ENCODE results near the gene DISP2. TPM values are rescaled to one million over a fixed set of nuclear protein-coding genes. Genes with fewer than 3 reads are reported as not detected.

The DISP2 gene
- total RNA-seq, 1 donor from 2014 or later = 3.6 TPM

DNA sequence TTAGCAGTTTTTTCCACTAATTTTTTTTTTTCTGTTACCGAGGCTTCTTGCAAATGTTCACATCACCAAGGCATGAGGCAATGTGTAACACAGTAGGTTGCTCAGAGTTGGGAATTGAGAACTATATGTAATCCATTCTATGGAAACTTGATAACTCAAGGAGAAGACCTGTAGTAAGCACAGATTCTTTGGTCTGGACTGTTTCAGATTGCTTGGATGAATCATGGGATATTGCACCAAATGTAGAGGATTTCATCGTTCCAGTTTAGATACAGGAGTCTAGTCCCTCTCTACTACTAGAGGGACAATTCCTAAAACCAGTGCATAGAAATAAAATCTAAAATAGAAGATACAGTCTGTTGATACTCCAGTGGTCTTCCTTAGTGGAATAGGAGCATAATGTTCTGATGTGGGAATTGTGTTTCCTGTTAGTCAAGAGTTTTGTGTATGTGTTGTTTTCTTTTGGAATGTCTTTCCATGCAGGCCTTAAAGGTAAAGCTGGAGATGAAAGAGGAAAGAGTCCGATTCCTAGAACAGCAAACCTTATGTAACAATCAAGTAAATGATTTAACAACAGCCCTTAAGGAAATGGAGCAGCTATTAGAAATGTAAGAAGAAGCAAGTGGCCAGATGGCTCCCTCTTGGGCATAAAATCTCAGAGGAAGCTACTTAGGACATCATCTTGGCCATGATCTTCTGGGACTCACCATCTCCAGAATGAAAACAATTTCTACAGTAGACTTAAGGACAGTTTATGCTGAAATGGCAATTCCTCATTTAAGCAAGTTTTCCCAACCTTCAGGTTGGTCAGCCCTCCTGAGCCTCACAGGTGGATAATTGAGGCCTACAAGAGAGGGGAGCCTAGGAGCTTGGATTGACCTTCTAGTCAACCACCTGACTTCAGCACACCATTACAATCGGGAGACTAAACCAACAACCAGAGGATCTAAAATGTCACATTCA lies 35.2 kb downstream of the DISP2 start:
- TF ChIP-seq CTCF (IDR thresholded peaks at IDR 0.05; ENCODE audit: unreplicated experiment) = no peak
- H3K36me3 Mint-ChIP-seq (ENCODE audit: low read depth, unreplicated experiment) = peaks cover 26% of the 10 kb centered on the region
- H3K27ac Mint-ChIP-seq (ENCODE audit: unreplicated experiment) = no peak overlapping the region
- H3K4me1 Mint-ChIP-seq (ENCODE audit: unreplicated experiment) = no peaks in the 10 kb centered on the region
- H3K9me3 Mint-ChIP-seq (ENCODE audit: unreplicated experiment) = no peaks in the 10 kb centered on the region
- H3K27me3 Mint-ChIP-seq (ENCODE audit: unreplicated experiment) = peaks cover 2% of the 10 kb centered on the region
- no peak for DNase-seq (ENCODE audit: low spot score)
- peak overlapping the region; percentile 16 for H3K4me3 Mint-ChIP-seq (ENCODE audit: unreplicated experiment)

DNA sequence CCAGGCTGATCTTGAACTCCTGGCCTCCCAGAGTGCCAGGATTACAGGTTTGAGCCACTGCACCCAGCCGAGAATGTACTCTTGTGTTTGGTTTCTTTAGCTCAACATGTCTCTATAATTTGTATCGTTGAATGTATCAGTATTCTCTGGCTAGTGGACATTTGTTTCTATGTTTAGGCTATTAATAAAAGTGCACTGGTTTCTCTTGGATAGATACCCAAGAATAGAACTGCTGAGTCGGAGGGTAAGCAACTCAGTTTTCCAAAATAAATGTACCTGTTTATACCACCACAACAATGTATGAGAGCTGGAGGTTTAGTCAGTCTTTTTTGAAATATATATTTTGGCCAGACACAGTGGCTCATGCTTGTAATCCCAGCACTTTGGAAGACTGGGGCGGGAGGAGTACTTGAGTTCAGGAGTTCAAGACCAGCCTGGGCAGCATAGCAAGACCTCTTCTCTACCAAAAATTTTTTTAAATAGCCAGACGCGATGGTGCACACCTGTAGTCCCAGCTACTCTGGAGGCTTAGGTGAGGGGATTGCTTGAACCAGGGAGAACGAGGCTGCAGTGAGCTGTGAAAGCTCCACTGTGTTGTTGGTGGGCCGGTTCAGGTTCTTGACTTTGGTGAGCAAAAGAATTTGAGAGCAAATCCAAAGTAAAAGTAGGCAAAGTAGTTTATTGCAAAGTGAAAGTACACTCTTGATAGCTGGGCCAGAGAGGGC lies 39.8 kb downstream of the DISP2 start:
- no peak overlapping the region for H3K27ac Mint-ChIP-seq (ENCODE audit: unreplicated experiment)
- no peak overlapping the region for H3K4me3 Mint-ChIP-seq (ENCODE audit: unreplicated experiment)
- peaks cover 9% of the 10 kb centered on the region for H3K36me3 Mint-ChIP-seq (ENCODE audit: low read depth, unreplicated experiment)
- no peak for DNase-seq (ENCODE audit: low spot score)
- peaks cover 5% of the 10 kb centered on the region for H3K4me1 Mint-ChIP-seq (ENCODE audit: unreplicated experiment)
- peaks cover 6% of the 10 kb centered on the region for H3K27me3 Mint-ChIP-seq (ENCODE audit: unreplicated experiment)
- no peaks in the 10 kb centered on the region for H3K9me3 Mint-ChIP-seq (ENCODE audit: unreplicated experiment)
- TF ChIP-seq CTCF (IDR thresholded peaks at IDR 0.05; ENCODE audit: unreplicated experiment) = no peak

DNA sequence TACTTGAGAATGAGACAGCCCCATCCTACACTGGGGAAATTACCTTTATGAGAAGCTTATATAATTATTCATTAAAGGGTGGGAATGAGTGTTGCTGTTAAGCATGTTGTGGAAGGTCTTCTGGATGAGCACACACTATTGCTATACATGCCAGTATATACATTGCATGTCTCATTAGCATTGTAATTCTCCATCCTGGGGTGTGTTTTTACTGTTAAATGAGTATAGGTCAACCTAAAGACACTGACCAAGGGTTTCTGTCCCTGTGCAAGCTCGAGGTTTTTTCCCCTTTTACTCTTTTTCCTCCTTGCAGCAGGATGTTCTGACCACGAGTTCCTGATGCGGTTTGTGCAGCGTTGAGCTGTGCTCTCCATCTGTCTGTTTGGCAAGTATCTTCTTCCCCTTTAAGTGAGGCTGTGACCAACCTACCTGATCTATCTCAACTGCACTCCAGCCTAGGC lies 40.4 kb downstream of the DISP2 start:
- peaks cover 3% of the 10 kb centered on the region for H3K36me3 Mint-ChIP-seq (ENCODE audit: low read depth, unreplicated experiment)
- no peak overlapping the region for H3K4me3 Mint-ChIP-seq (ENCODE audit: unreplicated experiment)
- TF ChIP-seq CTCF (IDR thresholded peaks at IDR 0.05; ENCODE audit: unreplicated experiment) = no peak
- no peaks in the 10 kb centered on the region for H3K9me3 Mint-ChIP-seq (ENCODE audit: unreplicated experiment)
- no peak overlapping the region for H3K27ac Mint-ChIP-seq (ENCODE audit: unreplicated experiment)
- no peak for DNase-seq (ENCODE audit: low spot score)
- H3K27me3 Mint-ChIP-seq (ENCODE audit: unreplicated experiment) = peaks cover 6% of the 10 kb centered on the region
- peaks cover 5% of the 10 kb centered on the region for H3K4me1 Mint-ChIP-seq (ENCODE audit: unreplicated experiment)

GRCh38 chr15:40399370-40399769 lies 41.4 kb downstream of the DISP2 start:
- H3K9me3 Mint-ChIP-seq (ENCODE audit: unreplicated experiment) = no peaks in the 10 kb centered on the region
- no peak for DNase-seq (ENCODE audit: low spot score)
- H3K27me3 Mint-ChIP-seq (ENCODE audit: unreplicated experiment) = peaks cover 6% of the 10 kb centered on the region
- no peak for TF ChIP-seq CTCF (IDR thresholded peaks at IDR 0.05; ENCODE audit: unreplicated experiment)
- no peak overlapping the region for H3K27ac Mint-ChIP-seq (ENCODE audit: unreplicated experiment)
- H3K4me1 Mint-ChIP-seq (ENCODE audit: unreplicated experiment) = peaks cover 5% of the 10 kb centered on the region
- no peaks in the 10 kb centered on the region for H3K36me3 Mint-ChIP-seq (ENCODE audit: low read depth, unreplicated experiment)
- H3K4me3 Mint-ChIP-seq (ENCODE audit: unreplicated experiment) = no peak overlapping the region

Data from endothelial cell (in vitro differentiated cells).